HEK293 (cell line): ENCODE results near the gene RASSF8.

Experiments
- CTCF ChIA-PET: fragments of 350-600 bp; formaldehyde crosslinking; extraction: SDS; loops from one replicate; lab custom pipeline; 2021; ENCODE audit warnings: antibody characterized with exemption; lab: Yijun Ruan, JAX
- POLR2A ChIA-PET: fragments of 300-600 bp; formaldehyde crosslinking; extraction: SDS; loops from one replicate; lab custom pipeline; 2020; ENCODE audit warnings: antibody characterized with exemption, inconsistent platforms; lab: Yijun Ruan, JAX
- H3K27ac ChIP-seq: fragments of 200-500 bp; sonication (Bioruptor generic); 2 replicates; pipeline ENCODE4 v1.5.1; 2014; ENCODE audit warnings: low read depth, low read length, control low read depth, inconsistent platforms; ENCODE audit errors: extremely low read depth
- H3K36me3 ChIP-seq, 2 experiments: fragments of 200-500 bp in 1 of 2; sonication (Bioruptor generic) in 1 of 2; 1 replicate in 1 of 2; 2 replicates in 1 of 2; pipeline ENCODE4 v1.5.1; 2014 to 2017; ENCODE audit warnings: inconsistent platforms in 2 of 2, low read length in 2 of 2; ENCODE audit not compliant: control insufficient read depth in 2 of 2, insufficient read depth in 1 of 2
- H3K4me1 ChIP-seq: fragments of 200-500 bp; sonication (Bioruptor generic); 2 replicates; pipeline ENCODE4 v1.5.1; 2014; ENCODE audit warnings: mild to moderate bottlenecking, low read length, inconsistent platforms; ENCODE audit not compliant: control insufficient read depth, insufficient read depth
- H3K4me3 ChIP-seq: 2 replicates; pipeline ENCODE4 v1.5.1; 2011; ENCODE audit warnings: low read depth, mild to moderate bottlenecking, control low read depth, low read length, moderate library complexity
- H3K9me3 ChIP-seq: fragments of 200-500 bp; sonication (Bioruptor generic); 2 replicates; pipeline ENCODE4 v1.5.1; 2014; ENCODE audit warnings: low read depth, low read length, inconsistent platforms; ENCODE audit not compliant: control insufficient read depth, insufficient read depth
- OSR2 ChIP-seq: fragments of 450-650 bp; formaldehyde crosslinking; IDR thresholded peaks from 2 replicates; pipeline ENCODE4 v1.5.1; 2016; ENCODE audit warnings: missing biosample characterization, missing genetic modification characterization
- WT1 ChIP-seq: fragments of 450-650 bp; formaldehyde crosslinking; IDR thresholded peaks from 2 replicates; pipeline ENCODE4 v1.5.1; 2016; ENCODE audit warnings: missing biosample characterization, missing genetic modification characterization
- ZNF184 ChIP-seq: fragments of 450-650 bp; IDR thresholded peaks from 2 replicates; pipeline ENCODE4 v1.5.1; 2018; ENCODE audit warnings: missing biosample characterization, mild to moderate bottlenecking, missing genetic modification characterization
- ZNF214 ChIP-seq: fragments of 450-650 bp; formaldehyde crosslinking; IDR thresholded peaks from 2 replicates; pipeline ENCODE4 v1.5.1; 2017; ENCODE audit warnings: missing biosample characterization, mild to moderate bottlenecking, missing genetic modification characterization, borderline replicate concordance
- ZNF24 ChIP-seq: fragments of 450-650 bp; formaldehyde crosslinking; IDR thresholded peaks from 2 replicates; pipeline ENCODE4 v1.5.1; 2016; ENCODE audit warnings: missing biosample characterization, missing genetic modification characterization
- ZNF473 ChIP-seq: fragments of 450-650 bp; formaldehyde crosslinking; IDR thresholded peaks from 2 replicates; pipeline ENCODE4 v1.5.1; 2017; ENCODE audit warnings: missing biosample characterization, missing genetic modification characterization
- ZNF510 ChIP-seq: fragments of 450-650 bp; formaldehyde crosslinking; IDR thresholded peaks from 2 replicates; pipeline ENCODE4 v1.5.1; 2018; ENCODE audit warnings: mild to moderate bottlenecking, missing genetic modification characterization, missing biosample characterization; ENCODE audit not compliant: insufficient replicate concordance
- ZNF558 ChIP-seq: fragments of 450-650 bp; formaldehyde crosslinking; IDR thresholded peaks from 2 replicates; pipeline ENCODE4 v1.5.1; 2016; ENCODE audit warnings: missing biosample characterization, missing genetic modification characterization
- ZNF585B ChIP-seq: fragments of 450-650 bp; formaldehyde crosslinking; IDR thresholded peaks from 2 replicates; pipeline ENCODE4 v1.5.1; 2016; ENCODE audit warnings: missing biosample characterization, missing genetic modification characterization
- ZNF629 ChIP-seq: fragments of 450-650 bp; formaldehyde crosslinking; IDR thresholded peaks from 2 replicates; pipeline ENCODE4 v1.5.1; 2017; ENCODE audit warnings: missing biosample characterization, missing genetic modification characterization
- ZNF768 ChIP-seq: fragments of 450-650 bp; formaldehyde crosslinking; IDR thresholded peaks from 2 replicates; pipeline ENCODE4 v1.5.1; 2018; ENCODE audit warnings: missing biosample characterization, mild to moderate bottlenecking, missing genetic modification characterization
- ZNF830 ChIP-seq: fragments of 450-650 bp; IDR thresholded peaks from 2 replicates; pipeline ENCODE4 v1.5.0; 2018; ENCODE audit warnings: missing biosample characterization, missing genetic modification characterization, low read depth, mild to moderate bottlenecking, moderate library complexity
- ZSCAN16 ChIP-seq: fragments of 450-650 bp; formaldehyde crosslinking; IDR thresholded peaks from 2 replicates; pipeline ENCODE4 v1.5.1; 2016; ENCODE audit warnings: missing biosample characterization, missing genetic modification characterization
- TF ChIP-seq, protein P1 (sequence below): fragments of 450-650 bp; formaldehyde crosslinking; IDR thresholded peaks from 2 replicates; pipeline ENCODE4 v1.5.1; 2016; ENCODE audit warnings: missing biosample characterization, missing genetic modification characterization, borderline replicate concordance
- TF ChIP-seq, protein P2 (sequence below): fragments of 450-650 bp; formaldehyde crosslinking; IDR thresholded peaks from 2 replicates; pipeline ENCODE4 v1.5.1; 2017; ENCODE audit warnings: missing biosample characterization, missing genetic modification characterization
- TF ChIP-seq, protein P3 (sequence below): fragments of 450-650 bp; formaldehyde crosslinking; IDR thresholded peaks from 2 replicates; pipeline ENCODE4 v1.5.1; 2016; ENCODE audit warnings: missing biosample characterization, missing genetic modification characterization
- TF ChIP-seq, protein P4 (sequence below): fragments of 450-650 bp; formaldehyde crosslinking; IDR thresholded peaks from 2 replicates; pipeline ENCODE4 v1.5.1; 2016; ENCODE audit warnings: missing biosample characterization, missing genetic modification characterization

RASSF8 gene

DNA sequence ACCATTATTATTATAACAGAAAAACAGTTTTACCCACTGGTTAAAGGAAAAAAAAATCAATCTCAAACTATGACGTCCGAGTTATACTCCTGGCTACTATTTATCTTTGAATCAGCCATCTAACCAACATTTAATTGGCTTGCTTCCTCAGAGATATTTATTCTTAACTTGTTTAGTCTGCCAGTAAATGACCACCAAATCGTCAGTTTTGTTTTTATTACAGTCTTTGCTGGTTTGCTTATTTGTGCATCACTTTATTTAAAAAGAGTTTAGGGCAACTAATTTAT lies 71.2 kb downstream of the RASSF8 start:
- ChIA-PET CTCF (interaction anchor here (0.6 to 4.3 kb wide), 10 partner anchors 8 to 446 kb away, joined by 3 to 20 read pairs (median 4); no protein-coding TSS in a partner anchor), POLR2A (no interaction called here)
- Histone ChIP-seq H3K36me3 (no peaks in the 10 kb centered on the region), H3K9me3 (no peaks in the 10 kb centered on the region), H3K4me3 (no peak overlapping the region), H3K4me1 (peaks cover 27% of the 10 kb centered on the region), H3K27ac (no peak overlapping the region)
- TF ChIP-seq ZNF24 (tag by site-specific recombination): no peak
- TF ChIP-seq ZNF473 (tag by site-specific recombination): no peak
- no peak for TF ChIP-seq ZNF184
- peak; percentile 57; the same call in 1 of the 2 replicates for TF ChIP-seq OSR2 (tag by site-specific recombination)
- TF ChIP-seq WT1 (tag by site-specific recombination): 0 out of 2 replicates have a peak, but pooled peaks have one; percentile 22
- TF ChIP-seq, protein P1, sequence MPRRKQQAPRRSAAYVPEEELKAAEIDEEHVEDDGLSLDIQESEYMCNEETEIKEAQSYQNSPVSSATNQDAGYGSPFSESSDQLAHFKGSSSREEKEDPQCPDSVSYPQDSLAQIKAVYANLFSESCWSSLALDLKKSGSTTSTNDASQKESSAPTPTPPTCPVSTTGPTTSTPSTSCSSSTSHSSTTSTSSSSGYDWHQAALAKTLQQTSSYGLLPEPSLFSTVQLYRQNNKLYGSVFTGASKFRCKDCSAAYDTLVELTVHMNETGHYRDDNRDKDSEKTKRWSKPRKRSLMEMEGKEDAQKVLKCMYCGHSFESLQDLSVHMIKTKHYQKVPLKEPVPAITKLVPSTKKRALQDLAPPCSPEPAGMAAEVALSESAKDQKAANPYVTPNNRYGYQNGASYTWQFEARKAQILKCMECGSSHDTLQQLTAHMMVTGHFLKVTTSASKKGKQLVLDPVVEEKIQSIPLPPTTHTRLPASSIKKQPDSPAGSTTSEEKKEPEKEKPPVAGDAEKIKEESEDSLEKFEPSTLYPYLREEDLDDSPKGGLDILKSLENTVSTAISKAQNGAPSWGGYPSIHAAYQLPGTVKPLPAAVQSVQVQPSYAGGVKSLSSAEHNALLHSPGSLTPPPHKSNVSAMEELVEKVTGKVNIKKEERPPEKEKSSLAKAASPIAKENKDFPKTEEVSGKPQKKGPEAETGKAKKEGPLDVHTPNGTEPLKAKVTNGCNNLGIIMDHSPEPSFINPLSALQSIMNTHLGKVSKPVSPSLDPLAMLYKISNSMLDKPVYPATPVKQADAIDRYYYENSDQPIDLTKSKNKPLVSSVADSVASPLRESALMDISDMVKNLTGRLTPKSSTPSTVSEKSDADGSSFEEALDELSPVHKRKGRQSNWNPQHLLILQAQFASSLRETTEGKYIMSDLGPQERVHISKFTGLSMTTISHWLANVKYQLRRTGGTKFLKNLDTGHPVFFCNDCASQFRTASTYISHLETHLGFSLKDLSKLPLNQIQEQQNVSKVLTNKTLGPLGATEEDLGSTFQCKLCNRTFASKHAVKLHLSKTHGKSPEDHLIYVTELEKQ (tag by site-specific recombination): no peak
- TF ChIP-seq ZNF214 (tag by site-specific recombination): no peak
- TF ChIP-seq ZNF585B (tag by site-specific recombination): no peak
- no peak for TF ChIP-seq ZSCAN16 (tag by site-specific recombination)
- TF ChIP-seq ZNF629 (tag by site-specific recombination): peak; percentile 20
- TF ChIP-seq, protein P2, sequence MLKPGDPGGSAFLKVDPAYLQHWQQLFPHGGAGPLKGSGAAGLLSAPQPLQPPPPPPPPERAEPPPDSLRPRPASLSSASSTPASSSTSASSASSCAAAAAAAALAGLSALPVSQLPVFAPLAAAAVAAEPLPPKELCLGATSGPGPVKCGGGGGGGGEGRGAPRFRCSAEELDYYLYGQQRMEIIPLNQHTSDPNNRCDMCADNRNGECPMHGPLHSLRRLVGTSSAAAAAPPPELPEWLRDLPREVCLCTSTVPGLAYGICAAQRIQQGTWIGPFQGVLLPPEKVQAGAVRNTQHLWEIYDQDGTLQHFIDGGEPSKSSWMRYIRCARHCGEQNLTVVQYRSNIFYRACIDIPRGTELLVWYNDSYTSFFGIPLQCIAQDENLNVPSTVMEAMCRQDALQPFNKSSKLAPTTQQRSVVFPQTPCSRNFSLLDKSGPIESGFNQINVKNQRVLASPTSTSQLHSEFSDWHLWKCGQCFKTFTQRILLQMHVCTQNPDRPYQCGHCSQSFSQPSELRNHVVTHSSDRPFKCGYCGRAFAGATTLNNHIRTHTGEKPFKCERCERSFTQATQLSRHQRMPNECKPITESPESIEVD (tag by site-specific recombination): peak; percentile 58

DNA sequence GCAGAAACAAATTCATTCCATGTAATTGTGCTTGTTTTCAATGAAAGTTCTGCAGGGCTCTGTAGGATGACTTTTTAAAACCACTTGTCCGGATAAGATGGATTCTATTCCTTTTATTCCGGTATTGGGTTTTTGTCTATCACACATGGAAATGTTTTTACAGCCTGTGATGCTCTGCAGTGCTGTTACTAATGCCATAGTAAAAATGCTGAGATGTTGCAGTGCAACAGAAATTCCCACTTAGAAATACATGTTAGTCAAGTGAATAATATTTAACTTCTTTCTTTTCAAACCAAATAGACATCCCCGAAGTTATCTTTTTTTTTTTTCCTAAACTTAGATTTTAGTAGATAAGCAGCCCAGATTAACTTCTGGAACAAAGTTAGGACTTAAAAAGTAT lies 71.9 kb downstream of the RASSF8 start:
- POLR2A ChIA-PET: no interaction called here
- peak overlapping the region; percentile 41 for H3K27ac ChIP-seq
- no peak overlapping the region for H3K4me3 ChIP-seq
- no peaks in the 10 kb centered on the region for H3K9me3 ChIP-seq
- TF ChIP-seq ZNF510 (tag by site-specific recombination) (no peak), ZNF768 (tag by site-specific recombination) (no peak), ZNF830 (tag by site-specific recombination) (no peak), ZNF558 (no peak)
- TF ChIP-seq, protein P3, sequence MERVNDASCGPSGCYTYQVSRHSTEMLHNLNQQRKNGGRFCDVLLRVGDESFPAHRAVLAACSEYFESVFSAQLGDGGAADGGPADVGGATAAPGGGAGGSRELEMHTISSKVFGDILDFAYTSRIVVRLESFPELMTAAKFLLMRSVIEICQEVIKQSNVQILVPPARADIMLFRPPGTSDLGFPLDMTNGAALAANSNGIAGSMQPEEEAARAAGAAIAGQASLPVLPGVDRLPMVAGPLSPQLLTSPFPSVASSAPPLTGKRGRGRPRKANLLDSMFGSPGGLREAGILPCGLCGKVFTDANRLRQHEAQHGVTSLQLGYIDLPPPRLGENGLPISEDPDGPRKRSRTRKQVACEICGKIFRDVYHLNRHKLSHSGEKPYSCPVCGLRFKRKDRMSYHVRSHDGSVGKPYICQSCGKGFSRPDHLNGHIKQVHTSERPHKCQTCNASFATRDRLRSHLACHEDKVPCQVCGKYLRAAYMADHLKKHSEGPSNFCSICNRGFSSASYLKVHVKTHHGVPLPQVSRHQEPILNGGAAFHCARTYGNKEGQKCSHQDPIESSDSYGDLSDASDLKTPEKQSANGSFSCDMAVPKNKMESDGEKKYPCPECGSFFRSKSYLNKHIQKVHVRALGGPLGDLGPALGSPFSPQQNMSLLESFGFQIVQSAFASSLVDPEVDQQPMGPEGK (tag by site-specific recombination): no peak
- TF ChIP-seq, protein P2 (tag by site-specific recombination): 0 out of 2 replicates have a peak, but pooled peaks have one; percentile 8
- TF ChIP-seq, protein P4, sequence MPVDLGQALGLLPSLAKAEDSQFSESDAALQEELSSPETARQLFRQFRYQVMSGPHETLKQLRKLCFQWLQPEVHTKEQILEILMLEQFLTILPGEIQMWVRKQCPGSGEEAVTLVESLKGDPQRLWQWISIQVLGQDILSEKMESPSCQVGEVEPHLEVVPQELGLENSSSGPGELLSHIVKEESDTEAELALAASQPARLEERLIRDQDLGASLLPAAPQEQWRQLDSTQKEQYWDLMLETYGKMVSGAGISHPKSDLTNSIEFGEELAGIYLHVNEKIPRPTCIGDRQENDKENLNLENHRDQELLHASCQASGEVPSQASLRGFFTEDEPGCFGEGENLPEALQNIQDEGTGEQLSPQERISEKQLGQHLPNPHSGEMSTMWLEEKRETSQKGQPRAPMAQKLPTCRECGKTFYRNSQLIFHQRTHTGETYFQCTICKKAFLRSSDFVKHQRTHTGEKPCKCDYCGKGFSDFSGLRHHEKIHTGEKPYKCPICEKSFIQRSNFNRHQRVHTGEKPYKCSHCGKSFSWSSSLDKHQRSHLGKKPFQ (tag by site-specific recombination): no peak
- TF ChIP-seq, all 188 proteins: peak for 1
- CTCF ChIA-PET: interaction anchor here (0.6 kb wide), 1 partner anchor 594 kb away, joined by 3 read pairs; no protein-coding TSS in a partner anchor
- Histone ChIP-seq H3K36me3 (no peaks in the 10 kb centered on the region), H3K4me1 (peaks cover 27% of the 10 kb centered on the region)
